Measurements from ENCODE around the gene ATRAID. TPM values are rescaled to one million over a fixed set of nuclear protein-coding genes. Genes with fewer than 3 reads are reported as not detected.
A peak's percentile ranks its signal among the peaks of the same experiment; 100 is the strongest.

The ATRAID gene
- total RNA-seq, 2 experiments from 2014 or later, result 84.0 to 92.7 TPM

DNA sequence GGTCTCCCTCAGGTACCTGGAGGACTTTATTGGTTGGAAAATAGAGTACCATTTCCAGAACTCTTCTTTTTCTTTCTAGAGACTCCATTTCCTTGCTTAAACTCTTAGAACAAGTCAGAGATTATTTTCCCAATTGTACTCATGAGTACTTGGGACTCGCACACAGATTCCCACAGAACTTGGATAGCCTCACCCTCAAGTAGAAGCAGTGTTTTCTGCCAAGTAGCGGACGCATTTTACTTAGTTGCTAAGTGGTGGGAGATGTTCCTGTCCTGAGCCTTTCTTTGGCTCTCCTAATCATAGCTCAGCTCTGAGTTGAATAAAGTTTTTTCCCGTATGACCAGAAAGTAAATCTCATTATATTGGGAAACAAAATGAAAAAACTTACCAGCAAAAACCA is 33.8 kb downstream of the ATRAID start:
- H3K9me3 Mint-ChIP-seq, result no peaks in the 10 kb centered on the region
- DNase-seq, result no peak
- H3K27me3 Mint-ChIP-seq, result peaks cover 1% of the 10 kb centered on the region
- no peaks in the 10 kb centered on the region for H3K4me1 Mint-ChIP-seq (ENCODE audit: low read depth)
- intact Hi-C loops (cut with micrococcal nuclease), result no loop called here
- CTCF ChIA-PET, result interaction anchor here (1.4 kb wide), 1 partner anchor 57 kb away, joined by 7 read pairs; no protein-coding TSS in a partner anchor
- POLR2A ChIA-PET, result no interaction called here
- no peak overlapping the region for H3K4me3 Mint-ChIP-seq
- no peak overlapping the region for H3K27ac Mint-ChIP-seq
- H3K36me3 Mint-ChIP-seq, result peaks cover 21% of the 10 kb centered on the region

DNA sequence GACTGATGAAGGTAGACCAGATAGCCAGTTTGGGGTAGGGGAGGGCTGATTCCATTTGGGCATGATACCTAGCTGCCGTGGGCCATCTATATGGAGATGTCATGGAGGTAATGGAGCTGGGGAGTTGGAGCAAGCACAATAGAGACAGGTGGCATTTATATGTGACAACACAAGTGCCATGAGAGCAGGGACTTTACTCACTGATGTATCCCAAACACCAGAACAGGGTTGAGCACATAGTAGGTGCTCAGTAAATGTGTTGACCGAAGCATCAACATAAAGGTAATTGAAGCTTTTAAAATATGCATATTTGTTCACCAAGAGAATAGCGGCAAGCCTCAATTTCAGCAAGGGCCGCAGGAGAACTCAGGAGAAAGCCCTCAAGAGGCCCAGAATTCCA is 36.1 kb downstream of the ATRAID start:
- Mint-ChIP-seq H3K4me3 (no peak overlapping the region), H3K27ac (no peak overlapping the region), H3K9me3 (no peaks in the 10 kb centered on the region), H3K27me3 (peaks cover 4% of the 10 kb centered on the region), H3K4me1 (ENCODE audit: low read depth) (no peaks in the 10 kb centered on the region), H3K36me3 (peaks cover 8% of the 10 kb centered on the region)
- intact Hi-C loops (cut with micrococcal nuclease), result no loop called here
- CTCF ChIA-PET, result interaction anchor here (0.6 to 2.4 kb wide), 4 partner anchors 32 to 96 kb away, joined by 3 to 22 read pairs (median 6); no protein-coding TSS in a partner anchor
- no peak for DNase-seq
- POLR2A ChIA-PET, result interaction anchor here (1.0 to 1.8 kb wide), 2 partner anchors 22 to 30 kb away, joined by 3 to 5 read pairs; no protein-coding TSS in a partner anchor

DNA sequence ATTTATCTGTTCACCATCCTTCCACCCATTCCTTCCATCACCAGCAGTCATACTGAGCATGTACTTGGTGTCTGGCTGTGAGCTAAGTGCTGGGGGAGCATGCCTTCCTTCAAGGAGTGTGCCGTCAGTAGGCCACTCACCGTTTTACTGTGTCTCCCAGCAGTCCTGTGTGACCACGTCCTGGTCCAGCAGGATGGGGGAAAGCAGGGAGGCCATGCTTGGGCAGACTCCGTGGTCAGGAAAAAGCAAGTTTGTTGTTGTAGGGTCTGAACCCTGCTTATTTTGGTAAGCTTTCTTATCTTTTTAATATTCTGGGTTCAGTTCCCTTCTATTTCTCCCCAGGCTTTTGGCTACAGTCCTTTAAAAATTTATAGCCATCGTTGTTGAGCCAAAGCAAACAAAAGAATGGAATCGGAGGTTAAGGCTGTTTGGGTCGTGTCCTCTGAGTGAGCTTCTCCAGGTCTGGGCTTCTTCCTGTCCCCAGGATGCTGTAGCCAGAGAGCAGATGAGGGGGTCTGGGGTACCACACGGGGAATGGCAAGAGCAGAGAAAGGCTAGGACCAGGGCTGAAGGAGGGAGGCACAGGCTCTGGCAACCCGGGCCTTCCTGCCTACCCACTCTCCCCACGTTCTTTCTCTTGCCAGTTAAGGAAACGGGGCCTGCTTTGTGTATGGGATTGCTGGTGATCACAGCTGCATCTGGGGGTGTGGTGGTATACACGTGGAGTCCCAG is 37.5 kb downstream of the ATRAID start:
- Mint-ChIP-seq H3K36me3 (no peaks in the 10 kb centered on the region), H3K4me1 (ENCODE audit: low read depth) (no peaks in the 10 kb centered on the region), H3K4me3 (no peak overlapping the region), H3K27ac (no peak overlapping the region), H3K9me3 (no peaks in the 10 kb centered on the region), H3K27me3 (peaks cover 4% of the 10 kb centered on the region)
- ChIA-PET POLR2A (interaction anchor here (0.8 to 1.8 kb wide), 2 partner anchors 23 to 31 kb away, joined by 3 to 5 read pairs; no protein-coding TSS in a partner anchor), CTCF (interaction anchor here (0.9 to 2.4 kb wide), 4 partner anchors 30 to 113 kb away, joined by 3 to 22 read pairs (median 6); no protein-coding TSS in a partner anchor)
- DNase-seq, result no peak
- intact Hi-C loops (cut with micrococcal nuclease), result no loop called here

DNA sequence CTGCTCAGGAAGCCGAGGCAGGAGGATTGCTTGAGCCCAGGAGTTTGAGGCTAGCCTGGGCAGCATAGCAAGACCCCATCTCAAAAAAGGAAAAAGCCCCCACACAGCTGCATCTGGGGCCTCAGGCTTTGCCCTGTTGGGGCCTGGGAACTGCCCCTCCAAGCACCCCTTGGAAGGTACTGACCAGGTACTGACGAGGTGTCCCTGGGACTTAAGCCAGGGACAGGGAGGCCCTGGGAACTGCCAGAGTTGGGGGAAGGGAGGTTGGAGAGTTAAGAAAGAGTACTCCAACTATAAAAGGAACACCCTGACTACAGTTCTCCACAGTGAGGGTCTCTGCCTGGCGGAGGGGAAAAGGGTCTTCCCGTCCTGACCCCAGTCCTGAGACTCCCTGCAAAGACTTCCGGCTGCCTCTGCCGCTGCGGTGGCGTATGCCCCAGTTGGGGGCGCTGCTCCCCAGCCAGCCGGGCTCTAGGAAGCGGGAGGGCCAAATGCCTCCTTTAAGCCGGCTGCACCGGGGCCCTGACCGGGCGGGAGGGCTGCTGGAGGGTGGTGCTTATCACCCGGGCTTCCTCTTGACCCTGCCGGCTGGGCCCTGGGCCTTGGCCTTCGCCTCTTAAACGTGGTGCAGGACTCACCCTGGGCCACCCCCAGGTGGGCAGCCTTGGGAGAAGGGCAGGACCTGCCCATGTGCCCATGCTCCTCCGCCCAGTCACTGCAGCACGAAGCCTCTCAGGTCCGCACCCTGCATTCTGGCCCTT is 38.2 kb downstream of the ATRAID start:
- H3K27me3 Mint-ChIP-seq, result peaks cover 6% of the 10 kb centered on the region
- CTCF ChIA-PET, result interaction anchor here (1.0 to 2.4 kb wide), 5 partner anchors 30 to 53 kb away, joined by 3 to 22 read pairs (median 10); no protein-coding TSS in a partner anchor
- POLR2A ChIA-PET, result no interaction called here
- H3K4me3 Mint-ChIP-seq, result no peak overlapping the region
- H3K4me1 Mint-ChIP-seq (ENCODE audit: low read depth), result no peaks in the 10 kb centered on the region
- H3K9me3 Mint-ChIP-seq, result no peaks in the 10 kb centered on the region
- DNase-seq, result peak; percentile 77
- no peaks in the 10 kb centered on the region for H3K36me3 Mint-ChIP-seq
- no peak overlapping the region for H3K27ac Mint-ChIP-seq
- intact Hi-C loops (cut with micrococcal nuclease), result loop anchor here (1.0 kb wide), 2 partner anchors 30 to 53 kb away; no protein-coding TSS in a partner anchor

DNA sequence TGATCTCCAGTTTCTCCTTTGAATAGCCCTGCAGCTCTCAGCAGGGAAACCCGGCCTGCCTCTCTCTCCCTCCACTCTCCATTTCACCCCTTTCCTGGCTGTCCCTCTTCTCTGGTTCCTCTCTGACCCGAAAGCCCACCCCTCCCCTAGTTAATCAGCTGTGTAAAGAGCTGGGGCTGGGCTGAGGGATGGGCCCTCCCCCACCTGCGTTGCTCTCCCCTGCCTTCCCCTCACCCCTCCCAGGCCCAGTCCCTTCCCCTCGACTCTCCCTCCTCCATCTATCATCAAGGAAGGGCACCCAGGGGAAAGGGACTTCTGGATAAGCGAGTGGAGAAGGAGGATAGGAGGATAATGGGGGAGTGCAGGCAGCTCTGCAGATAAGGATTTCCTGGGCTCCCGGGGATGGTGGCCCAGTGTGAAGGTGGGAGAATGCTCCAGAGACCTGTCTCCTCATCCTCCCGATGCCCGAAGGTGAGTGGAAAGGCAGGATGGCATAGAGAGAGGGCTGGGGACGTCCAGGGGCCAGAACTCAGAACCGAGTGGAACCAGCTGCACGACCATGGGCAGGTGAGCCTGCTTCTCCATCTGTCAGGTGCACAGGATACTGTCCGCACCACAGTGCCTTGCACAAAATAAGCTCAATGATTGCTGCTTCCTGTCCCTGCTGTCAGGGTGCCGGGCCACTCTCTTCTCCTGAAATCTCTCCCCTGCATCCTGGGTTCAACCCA is 39.0 kb downstream of the ATRAID start:
- Mint-ChIP-seq H3K4me3 (no peak overlapping the region), H3K36me3 (no peaks in the 10 kb centered on the region), H3K27ac (no peak overlapping the region), H3K4me1 (ENCODE audit: low read depth) (no peaks in the 10 kb centered on the region), H3K9me3 (no peaks in the 10 kb centered on the region), H3K27me3 (peaks cover 6% of the 10 kb centered on the region)
- intact Hi-C loops (cut with micrococcal nuclease), result loop anchor here (1.0 kb wide), 2 partner anchors 29 to 52 kb away; no protein-coding TSS in a partner anchor
- ChIA-PET CTCF (interaction anchor here (0.6 to 2.3 kb wide), 4 partner anchors 13 to 56 kb away, joined by 3 to 20 read pairs (median 7); no protein-coding TSS in a partner anchor), POLR2A (no interaction called here)
- DNase-seq, result no peak

DNA sequence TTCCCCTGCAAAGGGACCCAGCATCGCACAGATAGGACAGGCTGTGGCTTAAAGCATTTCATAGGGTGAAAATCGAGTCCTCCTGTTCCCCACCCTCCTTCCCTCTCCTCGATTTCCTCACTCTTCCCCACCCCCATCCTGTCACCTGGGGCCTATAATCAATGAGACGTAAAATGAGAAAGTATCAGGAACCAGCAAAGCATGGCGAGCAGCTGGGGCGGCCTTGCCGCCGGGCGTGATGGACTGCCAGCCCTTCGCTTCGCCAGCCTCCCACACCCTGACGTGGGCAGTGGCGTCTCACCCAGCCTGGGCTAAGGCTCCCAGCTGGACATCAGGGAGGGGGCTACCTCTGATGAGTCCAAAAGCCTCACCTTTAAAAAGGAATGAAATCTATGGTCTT is 39.9 kb downstream of the ATRAID start:
- ChIA-PET CTCF (interaction anchor here (1.1 to 2.3 kb wide), 4 partner anchors 12 to 51 kb away, joined by 4 to 20 read pairs (median 7); no protein-coding TSS in a partner anchor), POLR2A (interaction anchor here (0.7 kb wide), 1 partner anchor 27 kb away, joined by 3 read pairs; no protein-coding TSS in a partner anchor)
- H3K4me1 Mint-ChIP-seq (ENCODE audit: low read depth), result no peaks in the 10 kb centered on the region
- H3K27ac Mint-ChIP-seq, result no peak overlapping the region
- H3K36me3 Mint-ChIP-seq, result no peaks in the 10 kb centered on the region
- peaks cover 9% of the 10 kb centered on the region for H3K27me3 Mint-ChIP-seq
- H3K4me3 Mint-ChIP-seq, result no peak overlapping the region
- DNase-seq, result no peak
- H3K9me3 Mint-ChIP-seq, result no peaks in the 10 kb centered on the region
- intact Hi-C loops (cut with micrococcal nuclease), result no loop called here

DNA sequence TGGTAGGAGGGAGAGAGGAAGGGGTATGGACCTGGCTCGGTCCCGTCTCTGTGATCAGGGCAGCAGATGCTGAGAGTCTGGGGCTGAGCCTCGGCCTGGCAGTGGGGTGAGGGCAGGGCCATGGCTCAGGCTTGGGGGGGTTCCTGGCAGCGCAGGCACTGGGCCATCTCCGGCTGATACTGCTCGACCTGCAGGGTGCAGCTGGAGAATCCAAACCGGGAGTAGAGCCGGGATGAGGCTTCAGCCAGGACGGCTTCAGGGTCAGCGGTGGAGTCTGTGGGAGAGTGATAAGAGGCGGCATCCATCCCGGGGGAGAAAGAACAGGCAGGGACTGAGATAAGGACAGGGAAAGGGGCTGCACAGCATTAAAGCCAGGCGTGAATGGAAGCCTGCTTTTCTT is 43.3 kb downstream of the ATRAID start:
- Mint-ChIP-seq H3K4me3 (no peak overlapping the region), H3K27me3 (peaks cover 28% of the 10 kb centered on the region), H3K4me1 (ENCODE audit: low read depth) (no peaks in the 10 kb centered on the region), H3K27ac (no peak overlapping the region), H3K36me3 (no peaks in the 10 kb centered on the region), H3K9me3 (no peaks in the 10 kb centered on the region)
- no peak for DNase-seq
- POLR2A ChIA-PET, result no interaction called here
- intact Hi-C loops (cut with micrococcal nuclease), result no loop called here
- CTCF ChIA-PET, result interaction anchor here (1.2 kb wide), 1 partner anchor 25 kb away, joined by 4 read pairs; no protein-coding TSS in a partner anchor

DNA sequence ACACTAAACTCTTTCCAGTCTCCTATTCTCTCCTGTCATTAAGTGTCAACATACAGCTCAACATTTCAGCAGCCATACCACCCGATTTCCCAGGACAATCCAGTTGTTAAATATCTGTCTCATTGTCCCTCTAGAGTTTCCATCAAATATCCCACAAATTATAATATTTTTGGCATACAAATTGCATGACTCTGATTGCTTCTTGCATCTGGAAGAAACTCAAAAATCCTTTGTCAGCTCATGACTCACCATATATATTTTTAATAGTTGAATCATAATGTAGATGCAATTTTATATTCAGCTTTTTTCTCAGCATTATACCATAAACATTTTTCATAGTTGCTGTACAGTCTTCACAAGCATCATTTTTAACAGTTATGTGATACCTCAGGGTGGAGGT is 43.8 kb downstream of the ATRAID start:
- Mint-ChIP-seq H3K4me1 (ENCODE audit: low read depth) (no peaks in the 10 kb centered on the region), H3K9me3 (no peaks in the 10 kb centered on the region), H3K27me3 (peaks cover 33% of the 10 kb centered on the region), H3K27ac (no peak overlapping the region), H3K36me3 (no peaks in the 10 kb centered on the region), H3K4me3 (no peak overlapping the region)
- DNase-seq, result no peak
- intact Hi-C loops (cut with micrococcal nuclease), result no loop called here
- POLR2A ChIA-PET, result no interaction called here
- CTCF ChIA-PET, result interaction anchor here (1.2 kb wide), 1 partner anchor 24 kb away, joined by 4 read pairs; no protein-coding TSS in a partner anchor

DNA sequence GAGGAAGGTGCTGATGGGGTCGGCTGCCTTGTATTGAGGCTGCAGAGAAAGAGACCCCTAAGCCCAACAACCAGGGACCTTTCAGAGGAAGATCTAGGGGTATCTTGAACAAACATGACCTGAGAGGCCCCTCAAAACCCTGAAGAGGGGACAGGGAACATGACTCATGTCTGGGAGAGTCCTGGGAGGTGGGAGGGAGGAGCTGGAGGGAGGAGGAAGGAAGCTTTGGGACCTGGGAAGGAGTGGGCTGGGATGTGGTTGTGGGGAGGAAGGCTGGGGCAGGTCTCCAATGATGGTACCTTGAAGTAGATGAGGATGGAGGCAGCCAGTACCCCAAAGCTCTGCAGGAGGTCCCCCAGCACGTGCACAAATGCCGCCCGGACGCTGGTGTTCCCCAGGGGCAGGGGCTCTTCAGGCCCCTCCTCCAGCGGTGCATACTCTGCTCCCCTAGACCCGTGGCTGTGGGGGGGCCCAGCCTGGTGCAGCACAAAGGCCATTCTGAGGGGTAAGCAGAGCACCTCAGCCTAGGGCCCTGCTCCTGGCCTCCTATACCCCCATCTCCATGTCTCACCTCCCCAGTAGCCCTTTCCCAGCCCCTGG is 45.1 kb downstream of the ATRAID start:
- POLR2A ChIA-PET, result no interaction called here
- CTCF ChIA-PET, result interaction anchor here (1.4 kb wide), 1 partner anchor 47 kb away, joined by 6 read pairs; no protein-coding TSS in a partner anchor
- DNase-seq, result no peak
- no peaks in the 10 kb centered on the region for H3K9me3 Mint-ChIP-seq
- H3K4me1 Mint-ChIP-seq (ENCODE audit: low read depth), result peaks cover 6% of the 10 kb centered on the region
- no peak overlapping the region for H3K27ac Mint-ChIP-seq
- H3K4me3 Mint-ChIP-seq, result no peak overlapping the region
- peaks cover 43% of the 10 kb centered on the region for H3K27me3 Mint-ChIP-seq
- intact Hi-C loops (cut with micrococcal nuclease), result no loop called here
- no peaks in the 10 kb centered on the region for H3K36me3 Mint-ChIP-seq

DNA sequence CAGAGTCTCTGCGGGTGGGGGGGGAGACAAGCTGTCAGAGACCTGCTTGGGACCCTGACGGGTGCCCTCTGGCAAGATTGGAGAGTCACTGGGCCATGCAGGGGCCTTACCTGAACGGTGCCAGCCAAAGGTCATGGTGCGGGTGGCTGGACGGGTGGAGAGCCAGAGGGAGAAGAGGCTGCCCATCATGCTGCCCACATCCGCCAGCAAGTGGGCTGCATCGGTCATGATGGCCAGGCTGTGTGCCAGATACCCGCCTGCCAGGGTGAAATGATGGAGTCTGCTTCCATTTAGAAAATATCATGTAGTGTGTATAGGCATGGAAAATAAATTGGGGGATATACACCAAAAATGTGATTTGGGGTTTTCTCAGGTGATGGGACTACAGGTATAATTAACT is 46.2 kb downstream of the ATRAID start:
- DNase-seq, result no peak
- ChIA-PET CTCF (interaction anchor here (1.4 to 1.7 kb wide), 2 partner anchors 22 to 45 kb away, joined by 6 to 7 read pairs; no protein-coding TSS in a partner anchor), POLR2A (no interaction called here)
- Mint-ChIP-seq H3K27me3 (peaks cover 43% of the 10 kb centered on the region), H3K9me3 (no peaks in the 10 kb centered on the region), H3K4me1 (ENCODE audit: low read depth) (peaks cover 7% of the 10 kb centered on the region), H3K36me3 (no peaks in the 10 kb centered on the region), H3K27ac (no peak overlapping the region), H3K4me3 (no peak overlapping the region)
- intact Hi-C loops (cut with micrococcal nuclease), result no loop called here

DNA sequence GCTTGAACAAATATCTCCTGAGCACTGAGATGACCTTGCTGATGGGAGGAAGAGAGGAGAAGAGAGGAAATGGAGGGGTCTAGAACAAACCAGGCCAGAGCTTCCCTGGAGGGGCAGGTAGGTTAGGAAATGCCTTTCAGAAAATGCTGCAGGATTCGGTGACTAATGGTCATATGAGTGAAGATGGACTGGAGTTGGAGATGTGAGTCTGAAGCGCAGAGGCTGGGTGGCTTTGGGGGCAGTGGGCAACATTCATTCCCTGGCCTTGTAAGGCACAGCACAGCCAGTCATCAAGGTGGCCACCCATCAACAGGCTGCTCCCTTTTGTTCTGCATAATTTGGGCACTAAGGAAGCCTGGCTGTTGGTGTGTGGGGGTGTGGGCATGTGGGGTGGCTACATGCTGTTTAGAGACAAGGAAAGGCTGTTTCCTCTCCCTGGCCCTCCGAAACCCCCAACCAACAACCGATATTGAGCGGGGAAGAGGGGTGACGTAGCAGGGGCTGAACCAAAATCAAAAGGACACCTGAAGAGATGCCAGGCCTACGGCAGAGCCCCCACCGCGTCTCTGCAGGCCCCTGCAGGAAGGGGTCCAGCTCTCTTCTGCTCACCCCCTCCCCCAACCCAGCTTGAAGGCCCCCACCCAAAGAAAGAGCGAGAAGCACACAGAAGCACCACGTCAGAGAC is 49.5 kb downstream of the ATRAID start:
- intact Hi-C loops (cut with micrococcal nuclease), result no loop called here
- ChIA-PET CTCF (interaction anchor here (7.9 kb wide), 1 partner anchor 19 kb away, joined by 94 read pairs; the partner anchor contains the start of gene TRIM54), POLR2A (no interaction called here)
- Mint-ChIP-seq H3K27me3 (peaks cover 55% of the 10 kb centered on the region), H3K27ac (no peak overlapping the region), H3K4me1 (ENCODE audit: low read depth) (peaks cover 23% of the 10 kb centered on the region), H3K9me3 (no peaks in the 10 kb centered on the region), H3K36me3 (no peaks in the 10 kb centered on the region), H3K4me3 (peak overlapping the region; percentile 38)
- no peak for DNase-seq
